GM18858 (cell line): ENCODE data around the gene ZNF416.

ENCODE experiments used
- ATAC-seq: cut with Tn5 transposase; IDR thresholded peaks from one replicate; pipeline ENCODE4 v1.9.1; 2021; ENCODE audit not compliant: unreplicated experiment

Gene ZNF416

GRCh38 chr19:57559404-57560025 lies 19.2 kb downstream of the ZNF416 start, which contains the start of gene ZNF550:
Gene ZNF550 (minus strand): TSS chr19:57559863. CDS start chr19:57559682, 181 bp downstream.
- no peak for ATAC-seq

GRCh38 chr19:57559008-57559403 lies 19.7 kb downstream of the ZNF416 start:
- no peak for ATAC-seq

- ATAC-seq: no peak
These were observed 20.2 kb downstream of the ZNF416 start for GRCh38 chr19:57558525-57558924.

- no peak for ATAC-seq
These were observed 21.1 kb downstream of the ZNF416 start for GRCh38 chr19:57557659-57558058.

- no peak for ATAC-seq
These were observed 26.3 kb downstream of the ZNF416 start for GRCh38 chr19:57552432-57552831.

- ATAC-seq: no peak
These were observed 32.2 kb downstream of the ZNF416 start for GRCh38 chr19:57546513-57546912.

GRCh38 chr19:57537953-57538547 lies 40.7 kb downstream of the ZNF416 start:
- ATAC-seq: no peak

- ATAC-seq: peak; percentile 89
These were observed 51.4 kb downstream of the ZNF416 start, which contains the start of gene ZNF549 for GRCh38 chr19:57527136-57527881. Gene ZNF549 (plus strand): TSS chr19:57527356. CDS start chr19:57527574, 218 bp downstream.
